Ovary (tissue), 3 donors: ENCODE data around the gene SPRED2.

ENCODE experiments used
- EP300 ChIP-seq: sonication (generic); formaldehyde crosslinking; IDR thresholded peaks from one replicate; pipeline ENCODE4 v1.6.1; 2017; ENCODE audit warnings: antibody characterized with exemption
- POLR2A ChIP-seq: fragments of 450-650 bp; IDR thresholded peaks from one replicate; pipeline ENCODE4 v1.6.1; 2017; ENCODE audit warnings: antibody characterized with exemption, mild to moderate bottlenecking, moderate library complexity
- TF ChIP-seq, protein P1 (sequence below), 3 donors: fragments of 450-650 bp in 2 of 3; fragments of 200-600 bp in 1 of 3; IDR thresholded peaks; one replicate each; pipeline versions ENCODE4 v1.5.1 to v1.8.0; 2016 to 2022; ENCODE audit warnings: antibody characterized with exemption in 3 of 3, mild to moderate bottlenecking in 1 of 3
- donor health status: DM: no; HTN: no; CAD: no.

DNA sequence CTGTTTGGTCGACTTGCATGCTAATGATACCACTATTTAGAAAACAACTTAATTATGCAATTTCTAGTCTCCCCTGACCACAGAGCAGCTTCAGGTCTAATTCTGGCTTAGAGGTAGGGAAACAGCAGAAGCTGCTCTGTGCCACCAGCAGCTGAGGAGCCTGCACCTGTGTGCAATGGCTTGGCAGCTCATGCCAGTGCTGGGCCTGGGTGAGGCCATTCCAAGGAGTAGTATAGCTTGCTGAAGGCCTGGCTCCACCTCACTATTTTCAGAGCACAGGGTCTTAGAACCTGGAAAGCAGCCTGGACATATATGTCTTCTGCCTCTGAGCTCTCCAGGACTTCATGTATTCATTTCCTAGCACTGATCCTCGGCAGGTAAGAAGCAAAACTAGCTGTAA, 62.8 kb downstream of the SPRED2 start:
- TF ChIP-seq, protein P1, sequence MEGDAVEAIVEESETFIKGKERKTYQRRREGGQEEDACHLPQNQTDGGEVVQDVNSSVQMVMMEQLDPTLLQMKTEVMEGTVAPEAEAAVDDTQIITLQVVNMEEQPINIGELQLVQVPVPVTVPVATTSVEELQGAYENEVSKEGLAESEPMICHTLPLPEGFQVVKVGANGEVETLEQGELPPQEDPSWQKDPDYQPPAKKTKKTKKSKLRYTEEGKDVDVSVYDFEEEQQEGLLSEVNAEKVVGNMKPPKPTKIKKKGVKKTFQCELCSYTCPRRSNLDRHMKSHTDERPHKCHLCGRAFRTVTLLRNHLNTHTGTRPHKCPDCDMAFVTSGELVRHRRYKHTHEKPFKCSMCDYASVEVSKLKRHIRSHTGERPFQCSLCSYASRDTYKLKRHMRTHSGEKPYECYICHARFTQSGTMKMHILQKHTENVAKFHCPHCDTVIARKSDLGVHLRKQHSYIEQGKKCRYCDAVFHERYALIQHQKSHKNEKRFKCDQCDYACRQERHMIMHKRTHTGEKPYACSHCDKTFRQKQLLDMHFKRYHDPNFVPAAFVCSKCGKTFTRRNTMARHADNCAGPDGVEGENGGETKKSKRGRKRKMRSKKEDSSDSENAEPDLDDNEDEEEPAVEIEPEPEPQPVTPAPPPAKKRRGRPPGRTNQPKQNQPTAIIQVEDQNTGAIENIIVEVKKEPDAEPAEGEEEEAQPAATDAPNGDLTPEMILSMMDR (IDR thresholded peaks at IDR 0.05): no peak
- no peak for TF ChIP-seq POLR2A
- no peak for TF ChIP-seq EP300
